A549 (cell line): ENCODE data around the gene C3orf70. TPM values are rescaled to one million over a fixed set of nuclear protein-coding genes. Genes with fewer than 3 reads are reported as not detected.

Experiments
- ATAC-seq, 2 experiments: fragments of 200-7000 bp in 1 of 2; fragments of >200 bp in 1 of 2; cut with Nextera tagmentation in 1 of 2; cut with Tn5 transposase in 1 of 2; 3 replicates each; pipeline versions ENCODE4 v1.8.0 to v1.9.1; 2018 to 2020; ENCODE audit warnings: mild to moderate bottlenecking in 1 of 2, moderate library complexity in 1 of 2
- CTCF ChIA-PET: fragments of 300-600 bp; sonication (Branson Sonifier 250); formaldehyde crosslinking; extraction: SDS; loops from one replicate; lab custom pipeline; 2021; ENCODE audit warnings: antibody characterized with exemption, inconsistent platforms; lab: Yijun Ruan, JAX
- POLR2A ChIA-PET: fragments of 350-600 bp; formaldehyde crosslinking; extraction: SDS; loops from one replicate; lab custom pipeline; 2021; ENCODE audit warnings: antibody characterized with exemption, inconsistent platforms; lab: Yijun Ruan, JAX
- DNase-seq, 2 experiments: peaks; one replicate each; pipeline versions ENCODE4 v3.0.0 to v3.0.0-alpha.2; 2011 to 2016; ENCODE audit warnings: low read depth in 1 of 2, low spot score in 1 of 2
- FAIRE-seq: peaks from 2 replicates; lab custom pipeline; 2011; peaks lifted over from hg19 to GRCh38; lab: Jason Lieb, UNC
- H3K27ac ChIP-seq, 2 experiments: fragments of >200 bp; sonication (Bioruptor Twin); formaldehyde crosslinking; 3 replicates each; pipeline ENCODE4 v1.5.1; 2016 to 2017
- H3K4me1 ChIP-seq: fragments of >200 bp; sonication (Bioruptor Twin); formaldehyde crosslinking; 3 replicates; pipeline ENCODE4 v1.6.1; 2016
- H3K4me2 ChIP-seq: fragments of >200 bp; sonication (Bioruptor Twin); formaldehyde crosslinking; 3 replicates; pipeline ENCODE4 v1.6.1; 2016
- H3K4me3 ChIP-seq: fragments of >200 bp; sonication (Bioruptor Twin); formaldehyde crosslinking; 3 replicates; pipeline ENCODE4 v1.5.1; 2016
- H3K9me3 ChIP-seq: fragments of >200 bp; sonication (Bioruptor Twin); formaldehyde crosslinking; 3 replicates; pipeline ENCODE4 v1.6.1; 2016
- BHLHE40 ChIP-seq: IDR thresholded peaks from 2 replicates; pipeline ENCODE4 v1.6.1; 2012; ENCODE audit warnings: low read depth, low read length, inconsistent platforms
- CBX2 ChIP-seq: fragments of 200-600 bp; sonication (generic); IDR thresholded peaks from 2 replicates; pipeline ENCODE4 v1.6.1; 2016; ENCODE audit warnings: low read depth, mild to moderate bottlenecking, borderline replicate concordance
- CHD4 ChIP-seq: fragments of 200-600 bp; sonication (generic); IDR thresholded peaks from 2 replicates; pipeline ENCODE4 v1.6.1; 2016; ENCODE audit warnings: antibody characterized with exemption, mild to moderate bottlenecking, borderline replicate concordance
- EHF ChIP-seq: fragments of 250-450 bp; sonication (Bioruptor Pico); IDR thresholded peaks from 2 replicates; pipeline ENCODE4 v1.5.0; 2020; ENCODE audit warnings: mild to moderate bottlenecking
- EHMT2 ChIP-seq: fragments of 200-600 bp; sonication (generic); IDR thresholded peaks from 2 replicates; pipeline ENCODE4 v1.6.1; 2016; ENCODE audit warnings: antibody characterized with exemption, low read depth, mild to moderate bottlenecking, moderate library complexity
- FOSB ChIP-seq: fragments of 250-450 bp; sonication (Bioruptor Pico); IDR thresholded peaks from 2 replicates; pipeline ENCODE4 v1.5.0; 2020; ENCODE audit warnings: mild to moderate bottlenecking, moderate library complexity
- FOSL2 ChIP-seq, 2 experiments: fragments of 450-650 bp in 1 of 2; fragments of >200 bp in 1 of 2; sonication (Bioruptor Twin) in 1 of 2; formaldehyde crosslinking; IDR thresholded peaks; 2 replicates each; pipeline versions ENCODE4 v1.5.0 to v1.6.1; 2016 to 2020; ENCODE audit warnings: mild to moderate bottlenecking in 1 of 2, moderate library complexity in 1 of 2
- HDAC2 ChIP-seq: fragments of 200-600 bp; sonication (generic); IDR thresholded peaks from 2 replicates; pipeline ENCODE4 v1.6.1; 2016
- HEYL ChIP-seq: fragments of 250-450 bp; sonication (Bioruptor Pico); IDR thresholded peaks from 2 replicates; pipeline ENCODE4 v1.8.0; 2021; ENCODE audit warnings: mild to moderate bottlenecking, moderate library complexity
- HOXA7 ChIP-seq: fragments of 250-450 bp; sonication (Bioruptor Pico); IDR thresholded peaks from 2 replicates; pipeline ENCODE4 v1.5.0; 2020; ENCODE audit warnings: mild to moderate bottlenecking, moderate library complexity
- HOXB13 ChIP-seq: fragments of 250-450 bp; sonication (Bioruptor Pico); IDR thresholded peaks from 2 replicates; pipeline ENCODE4 v1.5.0; 2020; ENCODE audit warnings: low read depth, mild to moderate bottlenecking, moderate library complexity
- HOXB5 ChIP-seq: fragments of 250-450 bp; sonication (Bioruptor Pico); IDR thresholded peaks from 2 replicates; pipeline ENCODE4 v1.5.0; 2020; ENCODE audit warnings: mild to moderate bottlenecking, moderate library complexity
- JUNB ChIP-seq: fragments of >200 bp; sonication (Bioruptor Twin); formaldehyde crosslinking; IDR thresholded peaks from 2 replicates; pipeline ENCODE4 v1.6.1; 2016
- MAFK ChIP-seq: fragments of 450-650 bp; IDR thresholded peaks from 2 replicates; pipeline ENCODE4 v1.6.1; 2014; ENCODE audit not compliant: partially characterized antibody
- NPAS2 ChIP-seq: fragments of 250-450 bp; sonication (Bioruptor Pico); IDR thresholded peaks from 2 replicates; pipeline ENCODE4 v1.8.0; 2022; ENCODE audit warnings: mild to moderate bottlenecking, moderate library complexity, borderline replicate concordance
- NR3C1 ChIP-seq: fragments of >200 bp; sonication (Bioruptor Twin); formaldehyde crosslinking; IDR thresholded peaks from 3 replicates; pipeline ENCODE4 v1.6.1; 2017
- POLR2A ChIP-seq: IDR thresholded peaks from 2 replicates; pipeline ENCODE4 v1.6.1; 2012; ENCODE audit warnings: mild to moderate bottlenecking, low read length
- POLR2AphosphoS2 ChIP-seq: conservative IDR thresholded peaks from 2 replicates; pipeline ENCODE4 v1.6.1; 2012; ENCODE audit warnings: low read length, improper control_type of control experiment, inconsistent platforms
- RARB ChIP-seq: fragments of 250-450 bp; sonication (Bioruptor Pico); IDR thresholded peaks from 2 replicates; pipeline ENCODE4 v1.8.0; 2021; ENCODE audit warnings: mild to moderate bottlenecking, moderate library complexity
- RCOR1 ChIP-seq: fragments of 150-350 bp; IDR thresholded peaks from 2 replicates; pipeline ENCODE4 v1.6.1; 2014; ENCODE audit warnings: antibody characterized with exemption, low read length, low read depth
- RFX5 ChIP-seq: fragments of 450-650 bp; IDR thresholded peaks from 2 replicates; pipeline ENCODE4 v1.7.1; 2014; ENCODE audit warnings: antibody characterized with exemption, mild to moderate bottlenecking, moderate library complexity
- RNF2 ChIP-seq: fragments of 200-600 bp; sonication (generic); IDR thresholded peaks from 2 replicates; pipeline ENCODE4 v1.6.1; 2016; ENCODE audit warnings: low read depth, mild to moderate bottlenecking, antibody characterized with exemption, moderate library complexity, borderline replicate concordance
- SMC3 ChIP-seq: fragments of >200 bp; sonication (Bioruptor Twin); formaldehyde crosslinking; IDR thresholded peaks from 3 replicates; pipeline ENCODE4 v1.6.1; 2018; ENCODE audit warnings: inconsistent platforms
- TFCP2L1 ChIP-seq: fragments of 250-450 bp; sonication (Bioruptor Pico); IDR thresholded peaks from 2 replicates; pipeline ENCODE4 v1.5.0; 2021; ENCODE audit warnings: mild to moderate bottlenecking
- TP53 ChIP-seq: fragments of 250-450 bp; sonication (Bioruptor Pico); IDR thresholded peaks from 2 replicates; pipeline ENCODE4 v1.5.0; 2021; ENCODE audit warnings: mild to moderate bottlenecking, moderate library complexity
- ZC3H11A ChIP-seq: fragments of 450-650 bp; IDR thresholded peaks from 2 replicates; pipeline ENCODE4 v1.6.1; 2014; ENCODE audit warnings: antibody characterized with exemption, mild to moderate bottlenecking
- ZFP36 ChIP-seq: fragments of 450-650 bp; IDR thresholded peaks from 2 replicates; pipeline ENCODE4 v1.6.1; 2014; ENCODE audit warnings: borderline replicate concordance; ENCODE audit not compliant: partially characterized antibody
- ZSCAN20 ChIP-seq: fragments of 250-450 bp; sonication (Bioruptor Pico); IDR thresholded peaks from 2 replicates; pipeline ENCODE4 v1.8.0; 2022; ENCODE audit warnings: mild to moderate bottlenecking, moderate library complexity
- WGBS: methylation state at CpG from one replicate; pipeline ENCODE4 v1.1.6; 2017; ENCODE audit errors: missing lambda C conversion rate; 5-methylcytosine and 5-hydroxymethylcytosine counted together
- polyA plus RNA-seq, 4 experiments: library from polyadenylated mRNA; depleted of rRNA in 3 of 4; stranded (reverse); fragments of >200 nt; fragmentation: RNase III in 1 of 4; extraction: RNeasy Plus Mini Kit Qiagen cat#74134 plus additional on column Dnase treatment in 1 of 4; gene quantifications; 2 replicates in 3 of 4; 3 replicates in 1 of 4; pipeline ENCODE4 v1.2.3, GENCODE V29; 2011 to 2017
- TF ChIP-seq, protein P1 (sequence below): IDR thresholded peaks from 2 replicates; pipeline ENCODE4 v1.6.1; 2012
- TF ChIP-seq, protein P2 (sequence below): fragments of 250-450 bp; sonication (Bioruptor Pico); IDR thresholded peaks from 2 replicates; pipeline ENCODE4 v1.5.0; 2021; ENCODE audit warnings: mild to moderate bottlenecking, moderate library complexity, borderline replicate concordance
- TF ChIP-seq, protein P3 (sequence below): fragments of >200 bp; sonication (Bioruptor Twin); formaldehyde crosslinking; IDR thresholded peaks from 3 replicates; pipeline ENCODE4 v1.5.1; 2016
- TF ChIP-seq, protein P4 (sequence below): fragments of >200 bp; sonication (Bioruptor Twin); formaldehyde crosslinking; IDR thresholded peaks from 3 replicates; pipeline ENCODE4 v1.6.1; 2016

C3orf70 gene
- polyA plus RNA-seq, 2 of the 4 experiments (the other 2 are of a cell fraction) = 0.01 TPM; not detected in 1

- TF ChIP-seq RCOR1 = no peak
Measured at GRCh38 chr3:185145511-185145910, 7.3 kb downstream of the C3orf70 start (continued).

DNA sequence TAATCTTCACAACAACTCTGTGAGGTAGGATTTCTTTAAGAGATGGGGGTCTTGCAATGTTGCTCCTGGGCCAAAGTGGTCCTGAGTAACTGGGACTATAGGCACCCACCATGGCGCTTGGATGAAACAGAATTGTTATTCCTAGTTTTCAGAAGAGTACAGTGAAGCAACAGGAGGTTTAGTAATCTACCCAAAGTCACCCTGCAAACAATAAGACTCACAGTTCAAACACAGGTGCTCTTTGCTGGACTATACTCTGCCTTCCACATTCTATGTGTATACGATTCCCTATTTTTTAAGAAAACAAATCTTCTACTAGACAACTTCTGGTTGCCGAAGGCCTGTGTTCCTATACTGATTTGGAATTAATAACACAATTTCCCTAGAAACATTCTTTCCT is 8.1 kb downstream of the C3orf70 start:
- no peak for DNase-seq
- WGBS = 71% methylated on average over 3 of the region's 3 CpGs
- H3K4me2 ChIP-seq = no peak overlapping the region
- TF ChIP-seq ZFP36 = no peak
- no peak for TF ChIP-seq NPAS2
- no peak for TF ChIP-seq FOSL2 (IDR thresholded peaks at IDR 0.05)
- TF ChIP-seq FOSL2 (CRISPR knock-in tag; IDR thresholded peaks at IDR 0.05) = no peak
- TF ChIP-seq EHMT2 = no peak
- no peak for TF ChIP-seq ZSCAN20 (CRISPR knock-in tag)
- no peak for TF ChIP-seq TP53 (CRISPR knock-in tag)
- no peak for TF ChIP-seq POLR2AphosphoS2
- TF ChIP-seq TFCP2L1 (CRISPR knock-in tag) = no peak
- TF ChIP-seq FOSB = no peak
- TF ChIP-seq, protein P1, sequence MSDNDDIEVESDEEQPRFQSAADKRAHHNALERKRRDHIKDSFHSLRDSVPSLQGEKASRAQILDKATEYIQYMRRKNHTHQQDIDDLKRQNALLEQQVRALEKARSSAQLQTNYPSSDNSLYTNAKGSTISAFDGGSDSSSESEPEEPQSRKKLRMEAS = no peak
- no peak for TF ChIP-seq MAFK
- no peak for TF ChIP-seq CBX2
- ChIA-PET POLR2A (no interaction called here), CTCF (no interaction called here)
- no peaks in the 10 kb centered on the region for H3K4me1 ChIP-seq
- no peak for ATAC-seq
- no peak for FAIRE-seq
- H3K27ac ChIP-seq = no peak overlapping the region
- H3K4me3 ChIP-seq = no peak overlapping the region
- H3K9me3 ChIP-seq = no peaks in the 10 kb centered on the region

DNA sequence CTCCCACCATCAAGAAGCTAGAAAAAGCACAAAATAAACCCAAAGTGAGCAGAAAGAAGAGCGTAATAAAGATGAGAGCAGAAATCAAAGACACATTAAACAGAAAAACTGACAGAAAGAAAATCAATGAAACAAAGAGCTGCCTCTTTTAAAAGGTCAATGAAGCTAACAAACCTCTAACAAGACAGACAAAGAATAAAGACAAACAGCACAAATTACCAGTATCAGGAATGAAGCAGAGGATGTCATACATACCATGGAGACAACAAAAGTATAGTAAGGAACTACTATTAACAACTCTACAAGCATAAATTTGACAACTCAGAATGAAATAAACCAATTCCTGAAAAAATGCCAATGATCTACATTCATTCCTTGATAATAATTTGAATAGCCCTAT is 15.0 kb downstream of the C3orf70 start:
- Histone ChIP-seq H3K27ac (no peak overlapping the region), H3K4me1 (no peaks in the 10 kb centered on the region), H3K9me3 (no peaks in the 10 kb centered on the region), H3K4me2 (no peak overlapping the region), H3K4me3 (no peak overlapping the region)
- POLR2A ChIA-PET = no interaction called here
- CTCF ChIA-PET = interaction anchor here (0.8 kb wide), 1 partner anchor 11 kb away, joined by 4 read pairs; no protein-coding TSS in a partner anchor
- no peak for TF ChIP-seq TFCP2L1 (CRISPR knock-in tag)
- no peak for TF ChIP-seq RFX5
- no peak for TF ChIP-seq ZC3H11A
- TF ChIP-seq CBX2 = no peak
- TF ChIP-seq ZFP36 = no peak
- TF ChIP-seq, protein P2, sequence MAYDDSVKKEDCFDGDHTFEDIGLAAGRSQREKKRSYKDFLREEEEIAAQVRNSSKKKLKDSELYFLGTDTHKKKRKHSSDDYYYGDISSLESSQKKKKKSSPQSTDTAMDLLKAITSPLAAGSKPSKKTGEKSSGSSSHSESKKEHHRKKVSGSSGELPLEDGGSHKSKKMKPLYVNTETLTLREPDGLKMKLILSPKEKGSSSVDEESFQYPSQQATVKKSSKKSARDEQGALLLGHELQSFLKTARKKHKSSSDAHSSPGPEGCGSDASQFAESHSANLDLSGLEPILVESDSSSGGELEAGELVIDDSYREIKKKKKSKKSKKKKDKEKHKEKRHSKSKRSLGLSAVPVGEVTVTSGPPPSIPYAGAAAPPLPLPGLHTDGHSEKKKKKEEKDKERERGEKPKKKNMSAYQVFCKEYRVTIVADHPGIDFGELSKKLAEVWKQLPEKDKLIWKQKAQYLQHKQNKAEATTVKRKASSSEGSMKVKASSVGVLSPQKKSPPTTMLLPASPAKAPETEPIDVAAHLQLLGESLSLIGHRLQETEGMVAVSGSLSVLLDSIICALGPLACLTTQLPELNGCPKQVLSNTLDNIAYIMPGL (CRISPR knock-in tag) = no peak
- TF ChIP-seq FOSB = no peak
- TF ChIP-seq ZSCAN20 (CRISPR knock-in tag) = no peak
- TF ChIP-seq POLR2A = no peak
- no peak for TF ChIP-seq NR3C1
- no peak for TF ChIP-seq HDAC2
- TF ChIP-seq HOXB13 (CRISPR knock-in tag) = no peak
- TF ChIP-seq SMC3 = no peak
- FAIRE-seq = no peak
- DNase-seq = no peak
- 80% methylated on average over 1 of the region's 1 CpG for WGBS
- ATAC-seq = no peak

- no peak for FAIRE-seq
- CTCF ChIA-PET = no interaction called here
- H3K9me3 ChIP-seq = no peaks in the 10 kb centered on the region
- no peak for TF ChIP-seq RFX5
- TF ChIP-seq ZC3H11A = no peak
- TF ChIP-seq BHLHE40 = no peak
- no peak for TF ChIP-seq MAFK
- no peak for TF ChIP-seq EHF (CRISPR knock-in tag)
- TF ChIP-seq, protein P3, sequence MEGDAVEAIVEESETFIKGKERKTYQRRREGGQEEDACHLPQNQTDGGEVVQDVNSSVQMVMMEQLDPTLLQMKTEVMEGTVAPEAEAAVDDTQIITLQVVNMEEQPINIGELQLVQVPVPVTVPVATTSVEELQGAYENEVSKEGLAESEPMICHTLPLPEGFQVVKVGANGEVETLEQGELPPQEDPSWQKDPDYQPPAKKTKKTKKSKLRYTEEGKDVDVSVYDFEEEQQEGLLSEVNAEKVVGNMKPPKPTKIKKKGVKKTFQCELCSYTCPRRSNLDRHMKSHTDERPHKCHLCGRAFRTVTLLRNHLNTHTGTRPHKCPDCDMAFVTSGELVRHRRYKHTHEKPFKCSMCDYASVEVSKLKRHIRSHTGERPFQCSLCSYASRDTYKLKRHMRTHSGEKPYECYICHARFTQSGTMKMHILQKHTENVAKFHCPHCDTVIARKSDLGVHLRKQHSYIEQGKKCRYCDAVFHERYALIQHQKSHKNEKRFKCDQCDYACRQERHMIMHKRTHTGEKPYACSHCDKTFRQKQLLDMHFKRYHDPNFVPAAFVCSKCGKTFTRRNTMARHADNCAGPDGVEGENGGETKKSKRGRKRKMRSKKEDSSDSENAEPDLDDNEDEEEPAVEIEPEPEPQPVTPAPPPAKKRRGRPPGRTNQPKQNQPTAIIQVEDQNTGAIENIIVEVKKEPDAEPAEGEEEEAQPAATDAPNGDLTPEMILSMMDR = no peak
- TF ChIP-seq CHD4 = no peak
- TF ChIP-seq FOSB = no peak
- no peak for TF ChIP-seq JUNB
- no peak for TF ChIP-seq TP53 (CRISPR knock-in tag)
- TF ChIP-seq HOXA7 (CRISPR knock-in tag) = no peak
- TF ChIP-seq RARB (CRISPR knock-in tag) = no peak
- no peak for TF ChIP-seq HOXB5
- TF ChIP-seq HEYL (CRISPR knock-in tag) = no peak
- TF ChIP-seq, protein P4, sequence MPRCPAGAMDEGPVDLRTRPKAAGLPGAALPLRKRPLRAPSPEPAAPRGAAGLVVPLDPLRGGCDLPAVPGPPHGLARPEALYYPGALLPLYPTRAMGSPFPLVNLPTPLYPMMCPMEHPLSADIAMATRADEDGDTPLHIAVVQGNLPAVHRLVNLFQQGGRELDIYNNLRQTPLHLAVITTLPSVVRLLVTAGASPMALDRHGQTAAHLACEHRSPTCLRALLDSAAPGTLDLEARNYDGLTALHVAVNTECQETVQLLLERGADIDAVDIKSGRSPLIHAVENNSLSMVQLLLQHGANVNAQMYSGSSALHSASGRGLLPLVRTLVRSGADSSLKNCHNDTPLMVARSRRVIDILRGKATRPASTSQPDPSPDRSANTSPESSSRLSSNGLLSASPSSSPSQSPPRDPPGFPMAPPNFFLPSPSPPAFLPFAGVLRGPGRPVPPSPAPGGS = no peak
- TF ChIP-seq RNF2 = no peak
Measured at GRCh38 chr3:185134509-185134908, 18.4 kb downstream of the C3orf70 start.

More at GRCh38 chr3:185134509-185134908, 18.4 kb downstream of the C3orf70 start:
- Histone ChIP-seq H3K4me3 (no peak overlapping the region), H3K4me1 (no peaks in the 10 kb centered on the region), H3K27ac (no peak overlapping the region), H3K4me2 (no peak overlapping the region)
- ATAC-seq (no peak), DNase-seq (no peak)
- POLR2A ChIA-PET = no interaction called here
